HepG2 (cell line): Measurements from ENCODE around the gene RAPGEF6. TPM values are rescaled to one million over a fixed set of nuclear protein-coding genes. Genes with fewer than 3 reads are reported as not detected.

Experiments used
- ATAC-seq: fragments of 200-7000 bp; cut with Tn5 transposase; 3 replicates; pipeline ENCODE4 v1.9.1; 2020; ENCODE audit warnings: mild to moderate bottlenecking, moderate library complexity
- BruUV-seq: library from RNA; stranded (reverse); fragments of 400-500 nt; replicated peaks from 2 replicates; lab custom pipeline; 2021; lab: Mats Ljungman, UMichigan
- CTCF ChIA-PET: fragments of 300-600 bp; formaldehyde crosslinking; extraction: SDS; loops from one replicate; lab custom pipeline; 2021; ENCODE audit warnings: low total read pairs, inconsistent platforms, low intra/inter-chr PET ratio; lab: Yijun Ruan, JAX
- POLR2A ChIA-PET: fragments of 350-600 bp; sonication (Branson Sonifier 250); formaldehyde crosslinking; loops from one replicate; lab custom pipeline; 2020; ENCODE audit warnings: antibody characterized with exemption, inconsistent platforms; lab: Yijun Ruan, JAX
- DNase-seq: peaks from one replicate; pipeline ENCODE4 v3.0.0-alpha.2; 2015; ENCODE audit warnings: low spot score
- FAIRE-seq: peaks from 3 replicates; lab custom pipeline; 2011; peaks lifted over from hg19 to GRCh38; lab: Jason Lieb, UNC
- H2AFZ ChIP-seq: one replicate; pipeline ENCODE4 v1.6.1; 2011; ENCODE audit warnings: low read length, inconsistent platforms
- H3K27ac ChIP-seq: fragments of 300-600 bp; 3 replicates; pipeline ENCODE4 v1.8.0; 2011; ENCODE audit warnings: mixed run types, mild to moderate bottlenecking, mixed read lengths, low read length, inconsistent platforms; ENCODE audit not compliant: insufficient read depth; ENCODE audit errors: extremely low read length
- H3K27me3 ChIP-seq, 2 experiments: fragments of 200-600 bp in 1 of 2; 2 replicates in 1 of 2; 3 replicates in 1 of 2; pipeline versions ENCODE4 v1.6.0 to v1.8.0; 2011; ENCODE audit warnings: low read length in 2 of 2, mild to moderate bottlenecking in 2 of 2, moderate library complexity in 2 of 2, inconsistent platforms in 1 of 2; ENCODE audit not compliant: insufficient read depth in 2 of 2, control insufficient read depth in 1 of 2
- H3K36me3 ChIP-seq, 2 experiments: fragments of 200-600 bp in 1 of 2; replicated peaks in 1 of 2; 2 replicates in 1 of 2; 3 replicates in 1 of 2; pipeline versions ENCODE4 v1.5.1 to v1.8.0; 2011; ENCODE audit warnings: low read length in 2 of 2, inconsistent platforms in 1 of 2; ENCODE audit not compliant: insufficient read depth in 2 of 2, control insufficient read depth in 1 of 2
- H3K4me1 ChIP-seq: 2 replicates; pipeline ENCODE4 v1.5.1; 2012; ENCODE audit warnings: low read length, inconsistent platforms; ENCODE audit not compliant: insufficient read depth
- H3K4me2 ChIP-seq: 2 replicates; pipeline ENCODE4 v1.6.0; 2011; ENCODE audit warnings: low read depth, low read length, inconsistent platforms
- H3K4me3 ChIP-seq, 3 experiments: fragments of 200-600 bp in 1 of 3; sonication (generic), shearing (Covaris generic) in 1 of 3; replicated peaks in 1 of 3; 2 replicates each; pipeline ENCODE4 v1.5.1; 2011 to 2016; ENCODE audit warnings: low read length in 3 of 3, inconsistent platforms in 2 of 3, low read depth in 2 of 3, mild to moderate bottlenecking in 2 of 3, control low read depth in 1 of 3, mixed read lengths in 1 of 3; ENCODE audit not compliant: insufficient read depth in 1 of 3
- H3K79me2 ChIP-seq: one replicate; pipeline ENCODE4 v1.6.1; 2011; ENCODE audit warnings: low read length, inconsistent platforms; ENCODE audit not compliant: insufficient read depth
- H3K9ac ChIP-seq: 2 replicates; pipeline ENCODE4 v1.6.0; 2011; ENCODE audit warnings: mild to moderate bottlenecking, low read depth, low read length, inconsistent platforms; ENCODE audit not compliant: insufficient read depth
- H3K9me3 ChIP-seq: 2 replicates; pipeline ENCODE4 v1.5.1; 2012; ENCODE audit warnings: mild to moderate bottlenecking, low read length
- H4K20me1 ChIP-seq: 2 replicates; pipeline ENCODE4 v1.6.0; 2011; ENCODE audit warnings: inconsistent platforms, mild to moderate bottlenecking, low read length, moderate library complexity; ENCODE audit not compliant: insufficient read depth
- BCL6 ChIP-seq: IDR thresholded peaks from 2 replicates; pipeline ENCODE4 v1.6.1; 2016; ENCODE audit warnings: missing genetic modification reagents, missing compliant biosample characterization
- CEBPB ChIP-seq: IDR thresholded peaks from 2 replicates; pipeline ENCODE4 v1.6.1; 2011; ENCODE audit warnings: low read depth, low read length, improper control_type of control experiment, borderline replicate concordance
- CEBPG ChIP-seq: IDR thresholded peaks from 2 replicates; pipeline ENCODE4 v1.6.1; 2016
- EP300 ChIP-seq, 3 experiments: sonication (generic) in 1 of 3; formaldehyde crosslinking in 1 of 3; IDR thresholded peaks; 2 replicates each; pipeline versions ENCODE4 v1.5.1 to v1.6.1; 2011 to 2020; ENCODE audit warnings: low read depth in 2 of 3, low read length in 2 of 3, borderline replicate concordance in 1 of 3, improper control_type of control experiment in 1 of 3, mild to moderate bottlenecking in 1 of 3, missing genetic modification reagents in 1 of 3, moderate library complexity in 1 of 3
- FOSL2 ChIP-seq: sonication (generic); formaldehyde crosslinking; IDR thresholded peaks from 2 replicates; pipeline ENCODE4 v1.4.0; 2020; ENCODE audit warnings: missing genetic modification reagents
- FOXA3 ChIP-seq: IDR thresholded peaks from 2 replicates; pipeline ENCODE4 v1.6.1; 2016; ENCODE audit warnings: missing genetic modification reagents, missing compliant biosample characterization
- GATAD2A ChIP-seq: IDR thresholded peaks from 2 replicates; pipeline ENCODE4 v1.6.1; 2016
- HDAC2 ChIP-seq: sonication (generic); formaldehyde crosslinking; IDR thresholded peaks from 2 replicates; pipeline ENCODE4 v1.4.0; 2020; ENCODE audit warnings: missing genetic modification reagents
- KLF11 ChIP-seq: IDR thresholded peaks from 2 replicates; pipeline ENCODE4 v1.6.1; 2016; ENCODE audit warnings: missing compliant biosample characterization
- MEIS1 ChIP-seq: sonication (generic); formaldehyde crosslinking; IDR thresholded peaks from 2 replicates; pipeline ENCODE4 v1.9.0; 2021; ENCODE audit warnings: mild to moderate bottlenecking, missing genetic modification reagents, moderate library complexity, borderline replicate concordance
- MTF2 ChIP-seq: sonication (generic); formaldehyde crosslinking; IDR thresholded peaks from 2 replicates; pipeline ENCODE4 v1.5.0; 2020; ENCODE audit warnings: missing genetic modification reagents, borderline replicate concordance
- RAD21 ChIP-seq: fragments of 450-650 bp; formaldehyde crosslinking; IDR thresholded peaks from 2 replicates; pipeline ENCODE4 v1.5.0; 2020; ENCODE audit warnings: mild to moderate bottlenecking
- TEAD3 ChIP-seq: optimal IDR thresholded peaks from 2 replicates; pipeline ENCODE3; 2016; ENCODE audit warnings: borderline replicate concordance
- THAP11 ChIP-seq: IDR thresholded peaks from 2 replicates; pipeline ENCODE4 v1.6.1; 2016; ENCODE audit warnings: missing biosample characterization, missing genetic modification reagents
- ZNF12 ChIP-seq: sonication (generic); formaldehyde crosslinking; IDR thresholded peaks from 2 replicates; pipeline ENCODE4 v1.5.0; 2020; ENCODE audit warnings: missing genetic modification reagents
- ZNF17 ChIP-seq: sonication (generic); formaldehyde crosslinking; IDR thresholded peaks from 2 replicates; pipeline ENCODE4 v1.5.0; 2020; ENCODE audit warnings: mild to moderate bottlenecking, missing genetic modification reagents
- ZNF326 ChIP-seq: sonication (generic); formaldehyde crosslinking; IDR thresholded peaks from 2 replicates; pipeline ENCODE4 v1.4.0; 2020; ENCODE audit warnings: missing genetic modification reagents, borderline replicate concordance
- ZNF746 ChIP-seq: sonication (generic); formaldehyde crosslinking; IDR thresholded peaks from 2 replicates; pipeline ENCODE4 v1.8.0; 2022; ENCODE audit warnings: mild to moderate bottlenecking, missing genetic modification reagents
- WGBS: methylation state at CpG from one replicate; pipeline ENCODE4 v1.1.6; 2017; ENCODE audit warnings: low lambda C conversion rate; 5-methylcytosine and 5-hydroxymethylcytosine counted together
- in situ Hi-C: cut with HindIII; loops from 2 replicates; pipeline ENCODE4 v1.10.0; 2017; ENCODE audit warnings: low pct_unique_long_range_greater_than_20kb; ENCODE audit not compliant: extremely low pct_ligation_motif_present
- intact Hi-C: fragments of 100-400 bp; cut with micrococcal nuclease; formaldehyde crosslinking; loops from one replicate; pipeline ENCODE4 v1.10.0; 2022; ENCODE audit not compliant: unreplicated experiment
- polyA plus RNA-seq, 8 experiments: library from polyadenylated mRNA; depleted of rRNA in 3 of 8; stranded (reverse) in 7 of 8; unstranded in 1 of 8; fragments of >200 nt; fragmentation: Illumina TruSeq in 4 of 8; extraction: Trizol in 4 of 8; gene quantifications; 2 replicates each; pipeline versions ENCODE4 v1.2.1 to v1.2.3, GENCODE V29; 2011 to 2016; ENCODE audit warnings: low read depth in 4 of 8, missing spikeins in 1 of 8, mixed read lengths in 1 of 8; ENCODE audit not compliant: insufficient read depth in 1 of 8
- total RNA-seq, 5 experiments: library from RNA; depleted of rRNA; stranded (reverse); fragments of >200 nt; fragmentation: Illumina TruSeq; extraction: Trizol; gene quantifications; 2 replicates each; pipeline ENCODE4 v1.2.3, GENCODE V29; 2016; ENCODE audit warnings: low read depth in 1 of 5
- TF ChIP-seq, protein P1 (sequence below): sonication (generic); formaldehyde crosslinking; conservative IDR thresholded peaks from 2 replicates; pipeline ENCODE4 v1.4.0; 2020; ENCODE audit warnings: missing genetic modification reagents
- TF ChIP-seq, protein P2 (sequence below), 2 experiments: fragments of 450-650 bp in 1 of 2; sonication (generic) in 1 of 2; formaldehyde crosslinking; IDR thresholded peaks; 2 replicates each; pipeline versions ENCODE4 v1.5.0 to v1.8.0; 2020 to 2022; ENCODE audit warnings: mild to moderate bottlenecking in 1 of 2, missing genetic modification reagents in 1 of 2
- TF ChIP-seq, protein P3 (sequence below): IDR thresholded peaks from 2 replicates; pipeline ENCODE4 v1.4.0; 2020; ENCODE audit warnings: mild to moderate bottlenecking, missing genetic modification reagents

The RAPGEF6 gene
- total and polyA plus RNA-seq, 2 of the 13 experiments (the other 11 are each of a cell fraction or from before 2014, with no cell fraction given): 7.7 to 24.6 TPM

DNA sequence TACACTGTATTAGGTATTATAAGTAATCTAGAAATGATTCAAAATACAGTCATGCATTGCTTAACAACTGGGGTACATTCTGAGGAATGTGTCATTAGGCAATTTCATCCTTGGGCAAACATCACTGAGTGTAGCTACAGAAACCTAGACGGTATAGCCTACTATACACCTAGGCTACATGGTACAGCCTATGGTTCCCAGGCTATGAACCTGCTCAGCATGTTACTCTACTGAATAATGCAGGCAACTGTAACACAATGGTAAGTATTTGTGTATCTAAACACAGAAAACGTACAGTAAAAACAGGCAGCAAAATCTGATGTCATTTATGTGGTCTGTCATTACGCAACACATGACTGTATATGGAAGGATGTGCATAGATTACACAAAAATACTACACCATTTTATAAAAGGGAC is 96.8 kb downstream of the RAPGEF6 start:
- no TSS peak for BruUV-seq
- Histone ChIP-seq H3K4me3 (no peak overlapping the region), H3K9ac (no peak overlapping the region), H4K20me1 (no peaks in the 10 kb centered on the region; the same call in 1 of the 2 replicates), H3K27ac (no peak overlapping the region), H3K4me2 (no peak overlapping the region), H3K4me1 (peaks cover 43% of the 10 kb centered on the region), H2AFZ (no peak overlapping the region), H3K79me2 (peaks cover 2% of the 10 kb centered on the region), H3K36me3 (peaks cover 5% of the 10 kb centered on the region in 2 experiments; a peak in 1 of 5 replicates), H3K9me3 (no peaks in the 10 kb centered on the region), H3K27me3 (no peaks in the 10 kb centered on the region)
- DNase-seq (peak; percentile 25), ATAC-seq (peak; percentile 71), FAIRE-seq (peak; percentile 53)
- WGBS: 58% methylated on average over 3 of the region's 3 CpGs
- intact Hi-C loops (no loop called here), in situ Hi-C loops (no loop called here)
- POLR2A ChIA-PET: no interaction called here
- CTCF ChIA-PET: no interaction called here
- TF ChIP-seq GATAD2A (CRISPR knock-in tag) (peak; percentile 68), EP300 (IDR thresholded peaks at IDR 0.05; ENCODE audit: low read depth in 2 of 2, low read length in 2 of 2) (peak in 1 of 2 experiments; percentile 16; a peak in 1 of 4 replicates), EP300 (CRISPR knock-in tag; IDR thresholded peaks at IDR 0.05; ENCODE audit: borderline replicate concordance) (no peak), TEAD3 (peak; percentile 40), HDAC2 (CRISPR knock-in tag) (no peak), BCL6 (CRISPR knock-in tag) (0 out of 2 replicates have a peak, but pooled peaks have one; percentile 12), ZNF326 (CRISPR knock-in tag) (no peak), CEBPB (peak; percentile 96), KLF11 (CRISPR knock-in tag) (no peak), FOXA3 (CRISPR knock-in tag) (peak; percentile 35; the same call in 1 of the 2 replicates), MEIS1 (CRISPR knock-in tag) (no peak), MTF2 (CRISPR knock-in tag) (no peak), THAP11 (0 out of 2 replicates have a peak, but pooled peaks have one; percentile 9), RAD21 (no peak), CEBPG (CRISPR knock-in tag) (peak; percentile 63; the same call in 1 of the 2 replicates), ZNF746 (CRISPR knock-in tag) (no peak), FOSL2 (CRISPR knock-in tag) (peak; percentile 37; the same call in 1 of the 2 replicates), ZNF12 (0 out of 2 replicates have a peak, but pooled peaks have one; percentile 32), ZNF17 (CRISPR knock-in tag) (no peak)
- TF ChIP-seq, protein P1, sequence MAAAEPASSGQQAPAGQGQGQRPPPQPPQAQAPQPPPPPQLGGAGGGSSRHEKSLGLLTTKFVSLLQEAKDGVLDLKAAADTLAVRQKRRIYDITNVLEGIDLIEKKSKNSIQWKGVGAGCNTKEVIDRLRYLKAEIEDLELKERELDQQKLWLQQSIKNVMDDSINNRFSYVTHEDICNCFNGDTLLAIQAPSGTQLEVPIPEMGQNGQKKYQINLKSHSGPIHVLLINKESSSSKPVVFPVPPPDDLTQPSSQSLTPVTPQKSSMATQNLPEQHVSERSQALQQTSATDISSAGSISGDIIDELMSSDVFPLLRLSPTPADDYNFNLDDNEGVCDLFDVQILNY: no peak
- TF ChIP-seq, protein P2, sequence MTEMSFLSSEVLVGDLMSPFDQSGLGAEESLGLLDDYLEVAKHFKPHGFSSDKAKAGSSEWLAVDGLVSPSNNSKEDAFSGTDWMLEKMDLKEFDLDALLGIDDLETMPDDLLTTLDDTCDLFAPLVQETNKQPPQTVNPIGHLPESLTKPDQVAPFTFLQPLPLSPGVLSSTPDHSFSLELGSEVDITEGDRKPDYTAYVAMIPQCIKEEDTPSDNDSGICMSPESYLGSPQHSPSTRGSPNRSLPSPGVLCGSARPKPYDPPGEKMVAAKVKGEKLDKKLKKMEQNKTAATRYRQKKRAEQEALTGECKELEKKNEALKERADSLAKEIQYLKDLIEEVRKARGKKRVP (CRISPR knock-in tag; IDR thresholded peaks at IDR 0.05): peak in 1 of 2 experiments; percentile 41; a peak in 1 of 4 replicates
- TF ChIP-seq, protein P3, sequence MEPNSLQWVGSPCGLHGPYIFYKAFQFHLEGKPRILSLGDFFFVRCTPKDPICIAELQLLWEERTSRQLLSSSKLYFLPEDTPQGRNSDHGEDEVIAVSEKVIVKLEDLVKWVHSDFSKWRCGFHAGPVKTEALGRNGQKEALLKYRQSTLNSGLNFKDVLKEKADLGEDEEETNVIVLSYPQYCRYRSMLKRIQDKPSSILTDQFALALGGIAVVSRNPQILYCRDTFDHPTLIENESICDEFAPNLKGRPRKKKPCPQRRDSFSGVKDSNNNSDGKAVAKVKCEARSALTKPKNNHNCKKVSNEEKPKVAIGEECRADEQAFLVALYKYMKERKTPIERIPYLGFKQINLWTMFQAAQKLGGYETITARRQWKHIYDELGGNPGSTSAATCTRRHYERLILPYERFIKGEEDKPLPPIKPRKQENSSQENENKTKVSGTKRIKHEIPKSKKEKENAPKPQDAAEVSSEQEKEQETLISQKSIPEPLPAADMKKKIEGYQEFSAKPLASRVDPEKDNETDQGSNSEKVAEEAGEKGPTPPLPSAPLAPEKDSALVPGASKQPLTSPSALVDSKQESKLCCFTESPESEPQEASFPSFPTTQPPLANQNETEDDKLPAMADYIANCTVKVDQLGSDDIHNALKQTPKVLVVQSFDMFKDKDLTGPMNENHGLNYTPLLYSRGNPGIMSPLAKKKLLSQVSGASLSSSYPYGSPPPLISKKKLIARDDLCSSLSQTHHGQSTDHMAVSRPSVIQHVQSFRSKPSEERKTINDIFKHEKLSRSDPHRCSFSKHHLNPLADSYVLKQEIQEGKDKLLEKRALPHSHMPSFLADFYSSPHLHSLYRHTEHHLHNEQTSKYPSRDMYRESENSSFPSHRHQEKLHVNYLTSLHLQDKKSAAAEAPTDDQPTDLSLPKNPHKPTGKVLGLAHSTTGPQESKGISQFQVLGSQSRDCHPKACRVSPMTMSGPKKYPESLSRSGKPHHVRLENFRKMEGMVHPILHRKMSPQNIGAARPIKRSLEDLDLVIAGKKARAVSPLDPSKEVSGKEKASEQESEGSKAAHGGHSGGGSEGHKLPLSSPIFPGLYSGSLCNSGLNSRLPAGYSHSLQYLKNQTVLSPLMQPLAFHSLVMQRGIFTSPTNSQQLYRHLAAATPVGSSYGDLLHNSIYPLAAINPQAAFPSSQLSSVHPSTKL (CRISPR knock-in tag): peak; percentile 38; the same call in 1 of the 2 replicates
